ENCODE measurements around the gene TMEM215.
"Not testable (repeated sequence)": the region's sequence is repeated elsewhere in the genome, so short reads cannot be mapped to it uniquely, and the experiment has no call there.

Gene TMEM215, protein sequence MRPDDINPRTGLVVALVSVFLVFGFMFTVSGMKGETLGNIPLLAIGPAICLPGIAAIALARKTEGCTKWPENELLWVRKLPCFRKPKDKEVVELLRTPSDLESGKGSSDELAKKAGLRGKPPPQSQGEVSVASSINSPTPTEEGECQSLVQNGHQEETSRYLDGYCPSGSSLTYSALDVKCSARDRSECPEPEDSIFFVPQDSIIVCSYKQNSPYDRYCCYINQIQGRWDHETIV

DNA sequence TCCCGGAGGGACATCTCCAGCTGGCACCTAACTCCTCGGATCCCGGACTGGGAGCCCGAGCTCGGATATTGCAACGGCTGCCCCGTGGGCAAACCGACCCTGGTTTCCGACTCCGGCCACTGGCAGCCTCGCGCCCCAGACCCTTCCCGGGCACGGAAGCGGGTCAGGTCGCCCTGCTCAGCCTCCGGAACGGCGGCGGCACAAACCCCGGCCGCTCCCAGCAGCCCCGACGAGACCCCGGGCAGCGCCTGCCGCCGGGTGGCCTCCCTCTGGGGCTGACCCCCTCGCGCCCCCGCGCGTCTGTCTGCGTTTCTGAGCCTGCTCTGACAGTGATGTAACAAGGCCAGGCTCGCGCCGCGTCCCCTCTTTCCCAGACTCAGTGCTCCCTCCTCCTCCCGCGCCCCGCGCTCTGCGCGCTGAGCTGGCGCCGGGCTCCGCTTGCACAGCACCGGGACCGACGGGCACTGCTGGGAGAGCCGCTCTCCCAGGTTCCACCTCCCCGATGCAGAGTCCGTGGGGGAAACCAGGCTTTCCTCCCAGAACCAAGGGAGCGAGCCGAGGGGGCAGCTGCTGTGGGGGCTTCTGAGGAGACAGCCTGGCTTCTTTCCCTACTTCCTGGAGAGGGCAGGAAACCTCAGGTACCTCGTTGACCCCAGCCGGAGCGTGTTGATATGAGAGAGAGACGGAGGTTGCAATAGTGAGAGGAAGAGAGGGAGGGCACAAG, at the start of gene TMEM215:
Gene TMEM215, plus strand, starts transcription at position 373 of the 724 bp plus-strand sequence. CDS start 644 bp downstream, outside the sequence.
- DNase-seq, result no peak

DNA sequence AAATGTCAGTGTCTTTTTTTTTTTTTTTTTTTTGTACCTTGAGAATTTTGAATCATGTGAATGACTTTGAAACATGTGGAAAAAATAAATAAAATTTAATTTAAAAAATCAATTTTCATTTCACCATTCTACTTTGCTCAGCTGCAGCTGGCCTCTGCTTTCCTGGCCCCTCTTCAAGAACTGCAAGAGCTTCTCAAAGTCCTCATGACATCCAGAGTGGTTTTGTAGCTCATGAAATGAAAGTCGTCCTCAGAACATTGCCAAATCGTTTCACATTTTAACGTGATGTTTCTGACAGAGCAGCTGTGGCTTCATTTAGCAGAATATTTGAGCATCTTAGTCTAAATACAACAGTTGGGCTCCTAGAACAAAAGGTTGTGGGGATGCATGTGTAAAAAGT, 47.9 kb upstream of the TMEM215 start:
- DNase-seq, result no peak

DNA sequence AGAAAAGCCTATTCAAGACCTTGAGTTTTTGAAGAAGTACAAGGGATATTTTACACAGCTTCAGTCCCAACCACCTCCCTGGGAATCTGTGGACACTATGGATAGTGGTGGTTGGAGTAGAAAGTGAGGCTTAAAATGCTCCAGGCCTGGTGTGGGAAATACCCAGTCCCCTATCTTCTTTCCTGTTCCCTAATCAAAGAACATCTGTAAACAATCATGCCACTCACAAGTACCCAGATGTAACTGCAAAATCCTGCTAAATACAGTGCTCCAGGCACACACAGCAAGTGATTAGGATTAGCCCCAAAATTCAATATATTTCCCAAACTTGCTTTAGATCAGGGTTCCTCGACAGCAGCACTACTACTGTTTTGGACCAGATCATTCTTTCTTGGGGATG, 46.0 kb upstream of the TMEM215 start:
- no peak for DNase-seq

DNA sequence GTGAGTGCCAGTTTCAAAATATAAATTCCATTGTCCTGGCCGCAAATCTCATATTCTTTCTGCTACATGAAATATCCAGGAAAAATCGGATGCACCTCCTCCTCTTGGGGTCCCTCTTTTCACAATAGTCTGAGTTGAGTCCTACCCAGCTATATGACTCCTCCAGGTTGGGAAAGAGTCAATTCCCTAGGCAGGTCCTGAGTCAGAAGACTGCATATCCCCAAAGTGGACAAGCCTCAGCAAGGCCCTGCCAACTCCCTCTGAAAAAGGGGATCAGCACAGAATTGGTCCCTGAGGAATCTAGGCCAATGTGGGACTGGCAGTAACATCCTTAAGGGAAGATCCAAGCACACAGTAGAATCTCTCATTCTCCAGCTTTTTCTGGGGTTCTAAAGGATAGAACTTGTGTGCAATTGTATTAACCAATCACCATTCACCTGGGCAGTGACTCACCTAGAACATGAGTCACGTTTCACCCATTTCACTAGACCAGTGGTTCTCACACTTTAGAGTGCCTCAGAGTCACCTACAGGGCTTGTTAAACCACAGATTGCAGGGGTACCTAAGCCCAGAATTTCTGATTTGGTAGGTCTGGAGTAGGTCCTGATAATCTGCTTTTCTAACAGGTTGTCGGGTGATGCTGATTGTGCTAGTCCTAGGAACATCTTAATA, 44.7 kb upstream of the TMEM215 start:
- DNase-seq, result no peak

DNA sequence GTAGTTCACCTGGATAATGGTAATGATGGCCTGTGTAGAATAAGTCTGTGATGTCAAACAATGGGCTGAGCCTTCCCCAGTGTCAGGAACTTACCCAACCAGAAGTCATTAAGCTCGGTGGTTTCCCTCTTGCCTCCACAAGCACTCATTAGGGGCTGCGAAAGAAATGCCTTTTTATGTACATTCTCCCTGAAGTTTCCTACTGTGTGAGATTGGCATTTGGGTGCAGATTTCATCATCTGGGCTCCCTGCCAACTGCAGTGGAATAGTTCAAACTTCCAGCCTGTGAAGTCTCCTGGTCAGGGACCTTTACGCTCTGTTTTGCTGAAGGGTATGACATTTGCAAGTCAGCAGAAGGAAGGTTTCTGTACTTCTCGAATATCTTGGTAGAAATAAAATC, 41.6 kb upstream of the TMEM215 start:
- DNase-seq, result no peak

DNA sequence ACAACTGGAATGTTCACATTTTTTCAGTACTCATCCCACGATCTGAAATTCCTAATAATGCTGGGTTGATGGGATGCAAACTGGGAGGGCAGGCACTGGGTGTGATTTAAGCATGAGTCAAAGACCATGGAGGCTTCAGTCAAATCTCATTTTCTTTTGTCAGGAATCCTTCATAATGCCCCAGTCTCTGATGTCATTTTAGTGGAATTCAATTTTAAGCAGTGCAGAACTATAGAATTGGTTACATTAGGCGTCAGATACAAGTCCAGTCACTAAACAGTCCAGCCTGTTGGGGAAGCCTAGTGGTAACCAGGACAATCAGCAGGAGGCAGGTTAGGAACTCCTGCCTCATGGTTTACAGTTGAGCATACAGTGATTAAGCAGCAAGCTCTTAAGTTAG, 41.0 kb upstream of the TMEM215 start:
- no peak for DNase-seq

DNA sequence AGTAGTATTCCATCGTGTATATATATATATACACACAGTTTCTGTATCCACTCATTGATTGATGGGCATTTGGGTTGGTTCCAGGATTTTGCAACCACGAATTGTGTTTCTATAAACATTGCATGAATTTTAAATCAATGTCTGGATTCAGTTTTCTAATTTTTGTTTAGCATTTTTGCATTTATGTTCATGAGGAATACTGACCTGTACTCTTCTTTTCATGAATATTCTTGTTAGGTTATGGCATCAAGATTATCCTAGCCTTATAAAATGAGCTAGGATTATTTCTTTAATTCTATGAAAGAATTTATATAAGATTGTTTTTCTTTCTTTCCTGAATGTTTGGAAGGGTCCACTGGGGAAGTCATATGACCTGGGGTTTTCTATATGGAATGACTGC, 35.3 kb upstream of the TMEM215 start:
- no peak for DNase-seq

DNA sequence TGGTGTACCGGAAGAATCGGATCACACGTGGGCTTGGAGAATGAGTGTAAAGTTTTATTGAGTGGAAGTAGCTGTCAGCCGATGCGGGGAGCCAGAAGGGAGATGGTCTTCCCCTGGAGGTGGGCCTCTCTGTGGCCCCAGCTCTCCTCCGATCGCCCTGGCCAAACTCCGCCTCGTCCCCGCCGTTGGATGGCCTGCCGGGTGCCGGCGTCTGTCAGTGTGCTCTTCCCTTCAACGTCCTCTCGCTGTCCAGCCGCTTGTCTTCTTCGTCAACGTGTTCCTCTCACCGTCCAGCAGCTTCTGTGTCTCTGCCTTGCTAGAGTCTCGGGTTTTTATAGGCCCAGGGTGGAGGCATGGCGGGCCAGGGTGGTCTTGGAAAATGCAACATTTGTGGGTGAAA, 27.6 kb upstream of the TMEM215 start:
- DNase-seq, result no peak

DNA sequence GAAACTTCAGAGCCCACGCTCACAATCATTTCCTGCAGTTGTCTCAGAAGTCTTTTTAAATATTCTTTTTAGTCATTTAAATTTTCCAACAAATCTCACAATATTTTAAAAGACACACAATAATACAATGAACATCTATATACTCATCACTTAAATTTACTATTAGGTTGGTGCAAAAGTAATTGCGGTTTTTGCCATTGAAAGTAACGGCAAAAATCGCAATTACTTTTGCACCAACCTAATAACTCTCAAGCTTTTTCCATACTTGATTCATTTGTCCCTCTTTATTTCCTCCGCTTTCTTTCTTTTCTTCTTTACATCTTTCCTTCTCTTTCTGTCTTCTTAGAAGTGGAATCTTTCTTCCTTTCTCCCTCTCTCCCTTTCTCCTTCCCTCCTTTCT, 19.2 kb upstream of the TMEM215 start:
- no peak for DNase-seq

DNA sequence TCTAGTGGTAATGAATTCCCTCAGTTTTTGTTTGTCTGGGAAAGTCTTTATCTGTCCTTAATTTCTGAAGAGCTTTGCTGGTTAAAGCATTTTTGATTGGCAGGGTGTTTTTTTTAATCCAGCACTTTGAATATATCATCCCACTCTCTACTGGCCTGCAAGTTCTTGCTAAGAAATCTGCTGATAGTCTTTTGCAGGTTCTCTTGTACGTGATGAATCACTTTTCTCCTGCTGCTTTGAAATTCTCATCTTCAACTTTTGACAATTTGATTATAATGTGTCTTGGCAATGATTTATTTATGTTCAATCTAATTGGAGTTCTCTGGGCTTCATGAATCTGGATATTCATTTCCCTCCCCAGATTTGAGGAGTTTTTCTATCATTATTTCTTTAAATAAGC, 8.1 kb upstream of the TMEM215 start:
- DNase-seq, result no peak

DNA sequence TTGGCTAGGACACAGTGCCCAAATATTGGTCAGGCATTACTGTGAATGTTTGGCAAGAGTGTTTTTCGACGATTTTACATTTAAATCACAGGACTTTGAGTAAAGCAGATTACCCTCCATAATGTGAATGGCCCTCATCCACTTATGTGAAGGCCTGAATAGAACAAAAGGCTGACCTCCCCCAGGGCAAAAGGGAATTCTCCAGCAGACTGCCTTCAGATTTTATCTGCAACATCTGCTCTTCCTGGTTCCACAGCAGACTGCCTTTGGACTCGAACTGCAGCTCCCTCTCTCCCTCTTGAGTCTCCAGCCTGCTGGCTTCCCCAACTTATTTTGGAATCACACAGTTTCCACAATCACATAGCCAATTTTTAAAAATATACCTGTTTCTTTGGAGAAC, 7.1 kb upstream of the TMEM215 start:
- DNase-seq, result no peak

DNA sequence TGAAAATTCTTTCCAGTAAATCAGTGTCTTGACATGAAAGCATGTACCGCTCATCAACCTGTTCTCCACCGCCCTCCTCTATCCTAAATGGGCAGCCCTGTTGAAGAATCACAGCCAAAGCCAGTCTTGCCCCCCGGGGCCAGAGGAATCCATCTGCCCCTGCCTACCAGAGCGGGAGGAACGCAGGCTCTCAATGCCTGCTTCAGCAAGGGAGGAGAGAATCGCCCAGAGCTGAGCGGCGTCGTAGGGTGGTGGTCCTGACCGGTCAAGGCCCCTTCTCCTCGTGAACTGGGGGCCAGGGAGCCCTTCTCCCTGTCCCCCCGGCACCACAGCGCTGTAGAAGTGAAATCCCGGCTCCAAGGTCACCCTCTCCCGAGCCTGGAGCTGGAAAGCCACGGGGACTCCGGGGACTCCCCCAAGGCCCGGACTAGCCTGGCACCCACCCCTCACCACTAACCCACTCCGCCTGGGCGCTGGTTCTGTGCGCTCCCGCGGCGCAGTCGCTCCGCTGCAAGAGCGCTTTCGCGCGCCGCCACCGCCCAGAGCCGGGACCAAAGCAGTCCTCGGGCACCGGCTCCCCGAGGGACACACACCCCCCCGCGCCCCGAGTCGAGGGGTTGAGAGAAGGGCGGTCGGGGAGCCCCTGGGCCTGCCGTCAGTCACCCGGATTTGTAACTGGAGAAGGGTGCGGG, 718 bp upstream of the TMEM215 start:
- no peak for DNase-seq

DNA sequence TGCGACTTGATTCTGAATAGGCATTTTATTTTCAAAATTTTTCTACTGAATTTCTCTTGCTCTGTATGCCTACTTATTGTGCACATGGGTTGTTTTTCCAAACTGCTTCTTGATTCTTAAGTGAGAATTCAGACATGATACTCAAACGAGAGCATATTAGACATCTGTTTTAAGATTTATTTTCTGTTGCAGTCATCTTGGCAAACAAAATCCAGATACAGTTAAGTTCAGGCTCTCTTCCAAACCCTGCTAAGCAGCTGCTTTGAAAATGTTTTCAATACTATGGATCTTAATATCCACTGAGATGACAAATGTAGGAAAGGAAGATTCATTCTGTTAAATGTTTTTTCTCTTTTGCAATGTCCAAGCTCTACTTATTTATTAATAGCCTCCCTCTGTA, 4.5 kb downstream of the TMEM215 start:
- DNase-seq, result no peak

DNA sequence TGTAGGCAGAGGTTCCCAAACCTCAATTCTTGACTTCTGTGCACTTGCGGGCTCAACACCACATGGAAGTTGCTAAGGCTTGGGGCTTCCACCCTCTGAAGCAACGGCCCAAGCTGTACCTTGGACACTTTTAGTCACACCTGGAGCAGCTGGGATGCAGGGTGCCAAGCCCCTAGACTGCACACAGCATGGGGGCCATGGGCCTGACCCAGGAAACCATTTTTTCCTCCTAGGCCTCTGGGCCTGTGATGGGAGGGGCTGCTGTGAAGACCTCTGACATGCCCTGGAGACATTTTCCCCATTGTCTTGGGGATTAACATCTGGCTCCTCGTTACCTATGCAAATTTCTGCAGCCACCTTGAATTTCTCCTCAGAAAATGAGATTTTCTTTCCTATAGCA, 12.7 kb downstream of the TMEM215 start:
- DNase-seq, result not testable (repeated sequence)

DNA sequence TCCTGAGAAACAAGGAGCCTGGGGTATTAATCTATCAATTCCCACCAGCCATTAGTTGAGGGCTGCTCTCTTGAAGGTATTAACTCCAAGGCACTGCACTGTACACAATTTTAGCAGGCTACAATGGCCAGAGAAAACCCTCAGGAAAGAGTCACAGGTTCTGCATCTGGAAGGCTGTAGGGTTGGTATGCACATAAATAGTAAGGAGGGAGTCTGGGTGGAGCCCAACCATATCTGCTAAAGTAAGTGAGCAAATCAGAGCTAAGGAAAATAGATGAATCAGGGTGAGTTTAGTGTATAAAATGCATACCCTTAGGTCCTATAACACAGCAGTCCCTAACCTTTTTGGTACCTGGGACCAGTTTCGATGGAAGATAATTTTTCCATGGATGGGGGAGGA, 18.2 kb downstream of the TMEM215 start:
- DNase-seq, result no peak

DNA sequence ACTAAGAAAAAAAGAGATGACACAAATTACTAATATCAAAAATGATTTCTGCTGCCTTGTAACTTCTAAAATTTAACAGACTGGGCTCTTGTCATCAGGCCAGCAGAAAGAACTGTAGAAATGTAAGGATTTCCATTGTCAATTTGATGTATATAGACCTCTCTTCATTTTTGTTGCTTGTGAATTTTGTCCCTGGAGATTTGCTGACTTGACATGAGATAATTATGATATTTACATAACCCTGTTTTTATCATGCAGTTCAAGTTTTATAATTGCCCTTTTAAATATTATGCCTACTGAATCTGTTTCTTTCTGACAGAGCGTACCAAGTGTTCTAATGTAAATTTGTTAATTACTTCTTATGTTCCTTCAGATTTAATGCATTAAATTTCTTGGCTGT, 23.9 kb downstream of the TMEM215 start:
- no peak for DNase-seq

DNA sequence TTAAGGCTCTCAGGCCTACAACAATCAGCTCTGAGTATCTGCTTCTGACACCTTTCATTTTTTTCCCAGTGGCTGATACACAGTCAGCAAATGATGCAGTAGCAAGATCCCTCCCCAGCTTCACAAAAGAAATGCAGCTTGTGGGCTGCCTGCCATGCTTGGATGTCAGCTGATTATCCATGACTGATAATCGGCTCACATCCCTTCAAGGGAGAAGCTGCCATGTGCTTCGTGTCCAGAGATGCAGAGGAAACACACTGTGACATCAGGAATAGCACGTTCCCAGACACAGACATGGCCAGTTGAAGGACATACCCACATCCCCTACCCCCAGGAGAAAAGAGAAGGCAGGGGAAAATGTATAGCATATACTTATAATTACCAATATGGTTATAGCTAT, 27.9 kb downstream of the TMEM215 start:
- DNase-seq, result no peak

DNA sequence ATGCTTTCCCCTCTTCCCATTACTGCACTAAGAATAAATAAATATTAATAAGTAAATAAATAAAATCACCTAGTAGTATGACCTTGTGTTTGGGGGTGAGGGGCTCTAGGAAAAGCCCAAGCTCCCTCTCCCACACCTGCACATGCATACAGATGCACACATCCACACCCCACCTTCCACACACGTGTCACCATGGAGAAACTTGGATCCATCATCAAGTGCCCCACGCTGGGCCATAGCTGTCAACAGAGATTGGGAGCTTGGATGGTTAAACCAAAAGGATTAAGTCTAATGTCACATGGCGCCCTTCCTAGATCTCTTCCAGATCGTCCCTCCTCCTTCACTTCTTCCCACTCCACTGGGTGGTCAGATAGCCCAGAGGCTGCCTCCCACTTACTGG, 37.0 kb downstream of the TMEM215 start:
- DNase-seq, result no peak

DNA sequence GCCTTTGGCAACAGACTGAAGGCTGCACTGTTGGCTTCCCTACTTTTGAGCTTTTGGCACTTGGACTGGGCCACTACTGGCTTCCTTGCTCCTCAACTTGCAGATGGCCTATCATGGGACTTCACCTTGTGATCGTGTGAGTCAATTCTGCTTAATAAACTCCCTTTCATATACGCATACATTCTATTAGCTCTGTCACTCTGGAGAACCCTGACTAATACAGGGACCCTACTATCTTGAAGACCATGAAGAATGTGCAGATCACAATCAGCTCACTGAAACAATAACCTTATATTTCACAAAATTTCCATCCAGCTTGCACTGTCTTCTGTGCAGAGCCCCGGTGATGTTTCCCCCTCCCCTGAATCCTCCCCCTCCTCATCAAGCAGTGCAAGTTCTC, 39.8 kb downstream of the TMEM215 start:
- no peak for DNase-seq

DNA sequence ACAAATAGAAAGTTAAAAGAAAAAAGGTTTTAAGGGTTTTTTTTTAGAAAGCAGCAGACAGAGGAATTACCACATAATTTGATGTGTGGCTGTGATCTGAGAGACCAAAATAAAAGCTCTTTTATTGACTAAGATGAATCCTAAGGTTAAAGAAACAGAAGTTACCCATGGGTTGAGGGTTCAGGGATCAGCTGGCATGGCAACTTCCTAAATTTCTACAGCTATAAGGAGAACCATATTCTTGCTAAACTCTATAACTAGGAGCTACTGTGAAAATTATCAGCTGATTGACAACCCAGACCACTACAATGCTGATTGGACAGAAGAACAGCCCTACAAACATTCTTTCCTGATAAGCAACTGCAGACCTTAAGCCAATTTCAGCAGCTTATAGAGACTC, 40.2 kb downstream of the TMEM215 start:
- DNase-seq, result no peak

DNA sequence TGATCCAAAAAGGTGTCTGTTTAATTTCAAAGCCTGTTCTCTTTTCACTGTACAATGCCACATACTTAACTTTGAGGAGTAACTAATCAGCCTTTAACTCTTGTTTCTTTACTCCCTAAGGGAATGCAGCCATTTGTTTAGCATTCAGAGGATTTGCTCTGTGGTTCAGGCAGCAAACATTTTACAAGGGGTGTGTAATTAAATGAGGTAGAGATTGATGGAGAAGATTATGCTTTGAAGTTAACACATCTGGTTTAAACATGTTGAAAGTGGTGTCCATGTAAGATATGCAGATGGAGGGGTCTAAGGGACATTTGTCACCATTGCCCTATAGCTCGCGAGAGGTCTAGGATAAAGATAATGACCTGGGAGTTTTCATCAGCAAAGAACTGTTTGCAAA, 41.9 kb downstream of the TMEM215 start:
- DNase-seq, result no peak

DNA sequence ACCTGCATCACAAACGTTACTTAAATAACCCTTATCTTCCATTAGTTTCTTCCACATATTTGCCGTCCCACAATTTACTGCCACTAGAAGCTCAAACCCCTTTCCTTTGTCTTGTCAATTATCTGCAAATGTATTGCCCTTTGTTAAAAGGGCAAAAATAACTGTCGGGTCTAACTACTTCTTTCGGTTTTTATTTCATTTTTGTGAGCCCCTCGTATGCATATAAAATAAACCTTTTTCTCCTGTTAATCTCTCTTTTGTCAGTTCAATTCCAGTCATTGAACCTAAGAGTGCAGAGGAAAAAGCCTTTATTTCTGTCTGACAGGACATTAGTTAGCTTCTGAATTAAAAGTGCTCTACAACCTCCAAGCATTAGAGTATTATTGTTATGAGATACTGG, 45.5 kb downstream of the TMEM215 start:
- DNase-seq, result no peak

DNA sequence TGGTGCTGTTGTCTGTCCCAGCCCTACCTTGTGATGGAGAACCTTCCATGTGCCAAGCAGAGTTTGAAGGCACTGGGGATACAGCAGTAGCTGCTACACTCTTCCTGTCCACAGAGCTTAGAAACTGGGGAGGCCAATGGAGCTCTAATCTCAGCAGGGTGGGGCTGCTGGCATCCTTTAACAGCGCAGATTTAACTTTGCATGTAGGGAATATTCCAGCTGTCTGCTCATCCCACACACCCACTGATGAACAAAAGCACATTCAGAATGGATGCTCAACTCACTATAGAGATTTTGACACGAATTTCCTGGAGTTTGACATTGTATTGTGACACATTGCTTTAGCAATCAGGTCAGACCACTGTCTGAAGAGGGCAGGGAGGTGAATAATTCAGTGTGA, 49.0 kb downstream of the TMEM215 start:
- DNase-seq, result no peak

Data from NCI-H510A (cell line).